Activated B cell treated with CpG ODN at 0.5 μM for 24 hours (primary cell): ENCODE data around the gene CCDC142. TPM values are rescaled to one million over a fixed set of nuclear protein-coding genes. Genes with fewer than 3 reads are reported as not detected.

Source experiments
- ATAC-seq: fragments of 200-7000 bp; cut with Tn5 transposase; one replicate; pipeline ENCODE4 v1.10.0; 2021; ENCODE audit warnings: low read depth, mild to moderate bottlenecking, moderate library complexity
- CTCF ChIA-PET: fragments of 350-600 bp; sonication (Branson Sonifier 250); formaldehyde crosslinking; loops from one replicate; lab custom pipeline; 2021; ENCODE audit warnings: antibody characterized with exemption; lab: Charles Lee
- POLR2A ChIA-PET: fragments of 350-600 bp; sonication (Branson Sonifier 250); formaldehyde crosslinking; loops from one replicate; lab custom pipeline; 2021; ENCODE audit warnings: antibody characterized with exemption; lab: Charles Lee
- DNase-seq: peaks from one replicate; pipeline ENCODE4 v3.0.0; 2022
- H3K27ac Mint-ChIP-seq: one replicate; pipeline ENCODE4 v1.8.0; 2020; ENCODE audit warnings: mixed read lengths
- H3K27me3 Mint-ChIP-seq: one replicate; pipeline ENCODE4 v1.8.0; 2021; ENCODE audit warnings: mixed read lengths
- H3K36me3 Mint-ChIP-seq: one replicate; pipeline ENCODE4 v1.8.0; 2021; ENCODE audit warnings: low read depth, mixed read lengths
- H3K4me1 Mint-ChIP-seq: one replicate; pipeline ENCODE4 v1.8.0; 2021; ENCODE audit warnings: mixed read lengths
- H3K4me3 Mint-ChIP-seq: one replicate; pipeline ENCODE4 v1.8.0; 2020; ENCODE audit warnings: mild to moderate bottlenecking, mixed read lengths
- H3K9me3 Mint-ChIP-seq: one replicate; pipeline ENCODE4 v1.8.0; 2020; ENCODE audit warnings: mixed read lengths
- intact Hi-C: fragments of 100-400 bp; cut with micrococcal nuclease; formaldehyde crosslinking; loops from one replicate; pipeline ENCODE4 v1.15.1; 2024
- total RNA-seq: library from RNA; stranded (reverse); gene quantifications from 2 replicates; pipeline ENCODE4 v1.2.3, GENCODE V29; 2022
- TF ChIP-seq, protein P1 (sequence below): fragments of 200-600 bp; IDR thresholded peaks from one replicate; pipeline ENCODE4 v1.8.0; 2022; ENCODE audit warnings: antibody characterized with exemption, mild to moderate bottlenecking

CCDC142 gene
- 29.3 and 40.4 TPM in 2 replicates for total RNA-seq

- H3K36me3 Mint-ChIP-seq = peaks cover 43% of the 10 kb centered on the region
- ChIA-PET CTCF (interaction anchor here (0.7 to 5.3 kb wide), 19 partner anchors 10 to 104 kb away, joined by 3 to 85 read pairs (median 4); partner anchors contain the start of genes AUP1, HTRA2, INO80B and LBX2), POLR2A (interaction anchor here (0.5 to 4.4 kb wide), 21 partner anchors 10 to 654 kb away, joined by 3 to 78 read pairs (median 8); partner anchors contain the start of genes AUP1, DQX1, HTRA2 and INO80B)
- peaks cover 30% of the 10 kb centered on the region for H3K4me1 Mint-ChIP-seq
- TF ChIP-seq, protein P1, sequence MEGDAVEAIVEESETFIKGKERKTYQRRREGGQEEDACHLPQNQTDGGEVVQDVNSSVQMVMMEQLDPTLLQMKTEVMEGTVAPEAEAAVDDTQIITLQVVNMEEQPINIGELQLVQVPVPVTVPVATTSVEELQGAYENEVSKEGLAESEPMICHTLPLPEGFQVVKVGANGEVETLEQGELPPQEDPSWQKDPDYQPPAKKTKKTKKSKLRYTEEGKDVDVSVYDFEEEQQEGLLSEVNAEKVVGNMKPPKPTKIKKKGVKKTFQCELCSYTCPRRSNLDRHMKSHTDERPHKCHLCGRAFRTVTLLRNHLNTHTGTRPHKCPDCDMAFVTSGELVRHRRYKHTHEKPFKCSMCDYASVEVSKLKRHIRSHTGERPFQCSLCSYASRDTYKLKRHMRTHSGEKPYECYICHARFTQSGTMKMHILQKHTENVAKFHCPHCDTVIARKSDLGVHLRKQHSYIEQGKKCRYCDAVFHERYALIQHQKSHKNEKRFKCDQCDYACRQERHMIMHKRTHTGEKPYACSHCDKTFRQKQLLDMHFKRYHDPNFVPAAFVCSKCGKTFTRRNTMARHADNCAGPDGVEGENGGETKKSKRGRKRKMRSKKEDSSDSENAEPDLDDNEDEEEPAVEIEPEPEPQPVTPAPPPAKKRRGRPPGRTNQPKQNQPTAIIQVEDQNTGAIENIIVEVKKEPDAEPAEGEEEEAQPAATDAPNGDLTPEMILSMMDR = peak; percentile 23
- DNase-seq = peak; percentile 83
- H3K4me3 Mint-ChIP-seq = peak within 1 kb of the TSS; percentile 100
- peak; percentile 92 for ATAC-seq
- no peaks in the 10 kb centered on the region for H3K27me3 Mint-ChIP-seq
- H3K9me3 Mint-ChIP-seq = no peaks in the 10 kb centered on the region
- intact Hi-C loops = loop anchor here (1.0 to 5.0 kb wide), 13 partner anchors 11 to 393 kb away; partner anchors contain the start of genes AUP1, C2orf81, DOK1 and HTRA2
- H3K27ac Mint-ChIP-seq = peak within 1 kb of the TSS; percentile 100
These were observed at the start of gene CCDC142, which contains the start of gene TTC31 for GRCh38 chr2:74482801-74483674. Gene CCDC142, minus strand, starts transcription at chr2:74482998. Its CDS starts 161 bp downstream, at chr2:74482837. Gene TTC31, plus strand, starts transcription at chr2:74483081. Its CDS starts 15 bp downstream, at chr2:74483096.

DNA sequence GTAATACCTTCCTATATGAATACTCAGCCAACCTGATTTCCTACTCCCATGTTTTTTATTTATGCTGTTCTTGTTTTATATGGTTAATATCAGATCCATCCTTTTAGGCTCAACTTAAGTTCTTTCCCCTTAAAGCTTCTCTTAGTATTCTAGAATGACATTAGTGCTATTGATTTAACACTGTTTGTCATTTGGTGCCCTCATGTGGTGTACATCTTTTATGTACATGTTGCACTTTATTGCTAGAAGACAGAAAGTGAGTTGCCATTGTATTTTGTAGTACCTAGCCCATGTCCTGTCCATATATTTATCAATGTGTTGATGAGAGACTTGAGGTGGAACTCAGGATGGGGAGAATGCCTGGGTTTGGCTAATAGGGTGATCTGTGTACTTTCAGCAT is 49.4 kb upstream of the CCDC142 start:
- ATAC-seq = no peak

DNA sequence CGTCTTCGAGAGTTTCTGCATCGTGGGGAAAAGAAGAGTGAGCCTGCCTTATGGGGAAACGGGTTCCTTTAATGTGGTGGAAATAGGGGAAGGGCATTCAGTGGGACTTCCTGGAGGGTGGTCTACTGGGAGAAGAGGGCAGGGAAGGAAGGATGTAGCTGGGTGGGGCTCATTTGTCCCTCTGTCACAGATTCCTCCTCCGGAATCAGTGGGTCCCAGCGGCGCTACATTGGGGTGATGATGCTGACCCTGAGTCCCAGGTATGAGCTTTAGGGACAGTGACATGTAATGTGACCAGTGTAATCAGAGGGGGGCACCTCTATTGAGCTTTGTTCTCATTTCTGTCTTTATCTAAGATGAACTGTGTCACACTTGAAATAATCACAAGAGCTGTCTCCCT is 48.9 kb upstream of the CCDC142 start:
- intact Hi-C loops = loop anchor here (5.0 kb wide), 2 partner anchors 194 to 334 kb away; partner anchors contain the start of gene MTHFD2
- ATAC-seq (no peak), DNase-seq (no peak)
- Mint-ChIP-seq H3K36me3 (peaks cover 54% of the 10 kb centered on the region), H3K4me3 (peak overlapping the region; percentile 97), H3K4me1 (peaks cover 46% of the 10 kb centered on the region), H3K27ac (peak overlapping the region; percentile 96), H3K9me3 (no peaks in the 10 kb centered on the region), H3K27me3 (no peaks in the 10 kb centered on the region)
- TF ChIP-seq, protein P1 = no peak
- POLR2A ChIA-PET = interaction anchor here (0.7 to 8.8 kb wide), 12 partner anchors 7 to 353 kb away, joined by 3 to 63 read pairs (median 7); partner anchors contain the start of genes CCDC142, INO80B, MOB1A and MRPL53
- CTCF ChIA-PET = interaction anchor here (0.7 to 4.4 kb wide), 16 partner anchors 8 to 704 kb away, joined by 3 to 34 read pairs (median 4); partner anchors contain the start of genes CCDC142, LBX2, MRPL53 and PCGF1

More for the DNA sequence above, 49.4 kb upstream of the CCDC142 start:
- CTCF ChIA-PET = interaction anchor here (0.7 to 4.4 kb wide), 17 partner anchors 25 to 705 kb away, joined by 3 to 34 read pairs (median 3); partner anchors contain the start of genes CCDC142, LBX2, MRPL53 and PCGF1
- peak overlapping the region; percentile 96 for H3K27ac Mint-ChIP-seq
- TF ChIP-seq, protein P1 = no peak
- H3K4me3 Mint-ChIP-seq = peak overlapping the region; percentile 56
- DNase-seq = no peak
- no peaks in the 10 kb centered on the region for H3K9me3 Mint-ChIP-seq
- intact Hi-C loops = loop anchor here (5.0 kb wide), 2 partner anchors 195 to 335 kb away; partner anchors contain the start of gene MTHFD2
- peaks cover 49% of the 10 kb centered on the region for H3K36me3 Mint-ChIP-seq
- peaks cover 41% of the 10 kb centered on the region for H3K4me1 Mint-ChIP-seq
- H3K27me3 Mint-ChIP-seq = no peaks in the 10 kb centered on the region
- POLR2A ChIA-PET = interaction anchor here (0.7 to 8.8 kb wide), 10 partner anchors 24 to 354 kb away, joined by 3 to 63 read pairs (median 7); partner anchors contain the start of genes CCDC142, INO80B, MOB1A and MRPL53

DNA sequence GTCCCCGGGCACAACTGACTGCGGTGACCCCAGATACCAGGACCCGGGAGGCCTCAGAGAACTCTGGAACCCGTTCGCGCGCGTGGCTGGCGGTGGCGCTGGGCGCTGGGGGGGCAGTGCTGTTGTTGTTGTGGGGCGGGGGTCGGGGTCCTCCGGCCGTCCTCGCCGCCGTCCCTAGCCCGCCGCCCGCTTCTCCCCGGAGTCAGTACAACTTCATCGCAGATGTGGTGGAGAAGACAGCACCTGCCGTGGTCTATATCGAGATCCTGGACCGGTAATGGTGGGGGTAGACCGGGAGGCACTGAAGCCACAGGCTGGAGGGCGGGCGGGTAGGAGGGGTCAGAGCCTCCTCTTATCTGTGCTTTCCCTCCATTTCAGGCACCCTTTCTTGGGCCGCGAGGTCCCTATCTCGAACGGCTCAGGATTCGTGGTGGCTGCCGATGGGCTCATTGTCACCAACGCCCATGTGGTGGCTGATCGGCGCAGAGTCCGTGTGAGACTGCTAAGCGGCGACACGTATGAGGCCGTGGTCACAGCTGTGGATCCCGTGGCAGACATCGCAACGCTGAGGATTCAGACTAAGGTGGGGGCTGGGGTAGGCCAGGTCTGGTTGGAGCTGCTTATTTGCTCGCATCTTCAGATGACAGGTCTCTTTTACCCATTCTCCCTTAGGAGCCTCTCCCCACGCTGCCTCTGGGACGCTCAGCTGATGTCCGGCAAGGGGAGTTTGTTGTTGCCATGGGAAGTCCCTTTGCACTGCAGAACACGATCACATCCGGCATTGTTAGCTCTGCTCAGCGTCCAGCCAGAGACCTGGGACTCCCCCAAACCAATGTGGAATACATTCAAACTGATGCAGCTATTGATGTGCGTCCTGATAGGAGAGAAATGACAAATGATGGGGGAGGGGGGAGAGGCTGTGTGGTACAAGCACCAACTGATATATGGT is 47.7 kb upstream of the CCDC142 start:
- ChIA-PET CTCF (interaction anchor here (0.9 to 4.4 kb wide), 11 partner anchors 8 to 58 kb away, joined by 3 to 34 read pairs (median 5); partner anchors contain the start of genes CCDC142, LBX2, PCGF1 and TTC31), POLR2A (interaction anchor here (0.8 to 8.8 kb wide), 34 partner anchors 8 to 352 kb away, joined by 3 to 63 read pairs (median 5); partner anchors contain the start of genes C2orf81, CCDC142, DOK1 and INO80B)
- Mint-ChIP-seq H3K4me1 (peaks cover 55% of the 10 kb centered on the region), H3K36me3 (peaks cover 63% of the 10 kb centered on the region), H3K4me3 (peak overlapping the region; percentile 97), H3K27me3 (no peaks in the 10 kb centered on the region), H3K9me3 (no peaks in the 10 kb centered on the region), H3K27ac (peak overlapping the region; percentile 96)
- TF ChIP-seq, protein P1 = no peak
- peak; percentile 11 for ATAC-seq
- DNase-seq = peak; percentile 47
- intact Hi-C loops = loop anchor here (1.0 to 5.0 kb wide), 4 partner anchors 193 to 702 kb away; partner anchors contain the start of genes MTHFD2 and STAMBP
